Dermis blood vessel endothelial cell (primary cell): ENCODE data around the gene CD7. TPM values are rescaled to one million over a fixed set of nuclear protein-coding genes. Genes with fewer than 3 reads are reported as not detected.

Source experiments
- DNase-seq: peaks from one replicate; pipeline ENCODE4 v3.0.0; 2010
- total RNA-seq: library from RNA; depleted of rRNA; stranded (reverse); fragments of >200 nt; gene quantifications from 2 replicates; pipeline ENCODE4 v1.2.3, GENCODE V29; 2014

CD7 gene
- total RNA-seq, 1 donor from 2014 or later = not detected

- no peak for DNase-seq
Measured at GRCh38 chr17:82346342-82347300, 29.2 kb upstream of the CD7 start.

DNA sequence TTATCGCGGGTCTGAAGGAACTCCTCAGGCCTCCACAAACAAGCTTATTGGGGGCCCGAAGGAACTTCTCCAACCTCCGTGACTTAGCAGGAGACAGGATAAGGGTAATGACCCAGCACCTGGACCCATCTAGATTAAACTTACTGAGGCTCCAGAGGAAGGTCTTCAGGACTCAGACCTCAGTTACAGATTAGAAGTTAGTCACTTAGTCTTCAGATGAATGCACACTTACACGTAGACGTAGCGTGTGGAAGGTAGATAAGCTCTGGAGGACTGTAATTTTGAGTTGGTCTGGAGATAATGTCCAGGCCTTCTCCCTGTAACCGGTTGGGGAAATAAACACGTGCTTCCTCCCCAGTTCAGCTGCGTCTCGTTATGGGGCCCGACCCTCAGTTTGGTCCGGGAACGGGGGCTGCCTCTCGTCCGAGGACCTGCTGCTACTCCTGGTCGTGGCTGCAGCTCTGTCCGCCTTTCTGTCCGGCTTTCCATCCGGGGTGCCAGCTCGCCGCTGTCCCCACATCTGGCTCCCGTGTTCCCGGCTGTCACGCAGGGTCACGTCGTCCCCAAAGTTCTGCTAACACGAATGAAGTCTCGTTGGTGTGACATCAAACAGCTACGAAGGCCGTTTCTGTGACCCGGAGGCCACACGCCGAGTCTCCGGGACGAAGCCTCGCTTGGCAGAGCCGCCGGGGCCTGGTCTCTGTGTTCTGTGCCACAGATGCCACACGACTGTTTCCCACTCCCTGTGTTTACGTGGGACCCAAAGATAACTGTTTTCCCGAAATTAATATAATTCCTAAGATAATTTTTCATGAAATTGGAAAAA, 28.0 kb upstream of the CD7 start:
- no peak for DNase-seq

DNA sequence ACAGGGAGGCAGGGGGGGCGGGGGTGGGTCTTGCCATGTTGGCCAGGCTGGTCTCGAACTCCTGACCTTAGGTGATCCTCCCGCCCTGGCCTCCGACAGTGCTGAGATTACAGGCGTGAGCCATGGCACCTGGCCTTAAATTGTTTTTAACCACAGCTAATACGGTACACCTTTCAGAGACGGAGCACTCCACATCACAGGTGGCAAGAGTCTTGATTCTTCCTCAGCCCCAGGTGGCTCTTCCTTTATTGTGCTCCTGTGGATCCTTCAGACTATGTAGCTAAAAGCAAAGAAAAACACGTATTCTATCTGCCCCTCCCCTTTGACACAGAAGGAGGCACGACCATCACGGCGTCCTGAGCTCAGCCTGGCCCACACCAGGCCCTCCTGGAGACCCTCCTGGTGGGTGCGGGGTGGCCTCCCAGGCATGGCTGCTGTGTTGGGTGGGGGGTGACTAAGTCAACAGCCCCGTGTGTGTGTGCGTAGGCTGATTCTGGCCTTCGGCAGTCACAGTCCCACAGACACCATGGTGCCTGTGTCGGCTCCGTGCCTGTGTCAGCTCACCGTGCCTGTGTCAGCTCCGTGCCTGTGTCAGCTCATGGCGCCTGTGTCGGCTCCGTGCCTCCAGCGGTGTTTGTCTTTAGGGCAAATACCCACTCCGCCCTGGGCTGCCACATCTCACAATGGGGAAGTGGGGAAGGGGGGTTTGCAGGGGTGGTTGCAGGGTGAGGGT, 26.9 kb upstream of the CD7 start:
- no peak for DNase-seq

DNA sequence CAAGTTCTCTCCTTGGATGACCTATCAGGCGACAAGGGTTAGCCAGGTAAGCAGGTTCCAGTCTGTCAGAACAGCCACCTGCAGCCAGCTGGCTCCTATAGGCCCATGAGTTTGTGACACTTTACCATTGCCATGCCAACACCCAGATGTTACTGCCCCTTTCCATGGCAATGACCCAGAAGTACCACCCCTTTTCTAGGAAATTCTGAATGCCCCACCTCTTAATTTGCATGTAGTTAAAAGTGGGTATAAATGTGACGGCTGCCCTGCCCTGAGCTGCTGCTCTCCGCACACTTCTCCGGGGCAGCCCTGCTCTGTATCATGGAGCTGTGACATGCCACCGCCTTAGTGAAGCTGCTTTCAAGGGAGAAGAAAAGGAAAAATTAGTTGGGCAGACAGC, 26.2 kb upstream of the CD7 start:
- DNase-seq = no peak

- no peak for DNase-seq
Measured at GRCh38 chr17:82342361-82343079, 25.1 kb upstream of the CD7 start.

- no peak for DNase-seq
Measured at GRCh38 chr17:82339634-82340580, 22.5 kb upstream of the CD7 start.

DNA sequence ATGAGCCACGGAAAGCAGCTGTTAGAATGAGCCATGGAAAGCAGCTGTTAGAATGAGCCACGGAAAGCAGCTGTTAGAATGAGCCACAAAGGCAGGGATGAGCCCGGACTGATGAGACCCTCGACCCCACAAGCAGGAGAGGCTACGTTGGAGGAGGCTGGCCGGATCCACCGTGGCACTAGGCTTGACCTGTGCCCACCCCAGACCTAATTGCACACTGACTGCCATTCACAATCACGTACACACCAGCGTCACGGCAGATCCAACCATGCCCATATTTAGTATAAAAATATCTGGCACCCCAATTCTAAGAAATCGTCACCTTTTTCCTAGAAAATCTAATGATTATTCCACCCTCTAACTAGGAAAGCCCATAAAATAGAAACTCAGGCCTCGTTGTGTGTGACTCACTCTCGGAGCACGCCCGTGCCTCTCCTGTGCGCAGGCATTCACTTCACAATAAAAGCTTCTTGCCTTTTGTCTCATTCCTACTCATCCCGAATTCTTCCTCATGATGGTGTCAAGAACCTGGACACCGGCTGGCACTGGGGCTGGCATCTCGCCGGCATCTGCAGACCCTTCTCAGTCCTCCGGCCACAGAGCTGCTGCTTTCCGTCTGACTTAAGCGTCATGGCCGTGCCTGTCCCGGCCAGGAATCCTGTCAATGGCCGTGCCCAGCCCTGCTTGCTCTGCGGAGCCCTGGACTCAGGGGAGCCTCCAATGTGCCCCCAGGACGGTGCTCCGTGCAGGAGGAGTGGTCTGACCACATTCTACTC, 21.6 kb upstream of the CD7 start:
- DNase-seq = peak; percentile 73

- peak; percentile 33 for DNase-seq
Measured at GRCh38 chr17:82334622-82335394, 17.4 kb upstream of the CD7 start.

GRCh38 chr17:82334204-82334621, 16.8 kb upstream of the CD7 start:
- no peak for DNase-seq

DNA sequence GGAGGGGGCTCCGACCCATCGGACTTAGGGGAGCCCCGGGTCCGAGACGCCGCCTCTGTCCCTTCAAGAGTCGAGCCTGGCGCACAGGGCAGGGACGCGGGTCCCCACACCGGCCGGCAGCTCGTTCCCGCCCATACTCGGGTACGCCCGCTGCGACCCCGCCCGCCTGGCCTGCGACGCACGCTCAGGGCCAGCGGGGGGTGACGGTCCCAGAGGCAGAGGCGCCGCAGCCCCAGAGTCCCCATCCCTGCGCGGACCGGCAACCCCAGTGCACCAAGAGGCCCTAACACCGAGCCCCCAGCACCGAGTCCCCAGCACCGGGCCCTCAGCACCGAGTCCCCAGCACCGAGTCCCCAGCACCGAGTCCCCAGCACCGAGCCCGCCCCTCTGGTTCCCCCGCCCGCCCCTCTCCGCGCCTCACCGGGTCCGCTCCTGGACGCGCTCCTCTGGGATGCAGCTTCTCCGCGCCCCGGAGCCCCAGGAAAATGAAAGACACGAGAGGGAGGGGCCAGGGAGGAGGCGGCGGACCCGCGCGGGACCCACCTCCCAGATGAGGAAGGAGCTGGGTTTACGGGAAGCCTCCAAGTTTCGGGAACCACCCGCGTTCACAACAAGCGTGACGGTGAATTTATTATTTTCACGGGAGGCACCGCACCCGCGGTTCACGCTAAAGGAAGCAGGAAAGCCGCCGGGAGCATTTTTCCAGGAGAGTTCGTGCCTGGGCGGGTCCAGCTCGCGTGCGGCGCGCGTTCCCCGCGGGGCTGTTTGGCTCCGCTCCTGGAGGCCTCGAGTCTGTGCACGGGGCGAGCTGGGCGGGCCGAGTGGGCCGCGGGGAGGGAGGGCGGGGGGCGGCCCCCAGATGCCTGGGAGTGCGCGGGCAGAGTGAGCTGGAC, 16.1 kb upstream of the CD7 start, which contains the start of gene SECTM1:
Gene SECTM1 (minus strand): TSS at position 488 of the 893 bp plus-strand sequence. CDS start 6,526 bp downstream, outside the sequence.
- DNase-seq = peak; percentile 46

- DNase-seq = peak; percentile 24
Measured at GRCh38 chr17:82332669-82333278, 15.4 kb upstream of the CD7 start.

DNA sequence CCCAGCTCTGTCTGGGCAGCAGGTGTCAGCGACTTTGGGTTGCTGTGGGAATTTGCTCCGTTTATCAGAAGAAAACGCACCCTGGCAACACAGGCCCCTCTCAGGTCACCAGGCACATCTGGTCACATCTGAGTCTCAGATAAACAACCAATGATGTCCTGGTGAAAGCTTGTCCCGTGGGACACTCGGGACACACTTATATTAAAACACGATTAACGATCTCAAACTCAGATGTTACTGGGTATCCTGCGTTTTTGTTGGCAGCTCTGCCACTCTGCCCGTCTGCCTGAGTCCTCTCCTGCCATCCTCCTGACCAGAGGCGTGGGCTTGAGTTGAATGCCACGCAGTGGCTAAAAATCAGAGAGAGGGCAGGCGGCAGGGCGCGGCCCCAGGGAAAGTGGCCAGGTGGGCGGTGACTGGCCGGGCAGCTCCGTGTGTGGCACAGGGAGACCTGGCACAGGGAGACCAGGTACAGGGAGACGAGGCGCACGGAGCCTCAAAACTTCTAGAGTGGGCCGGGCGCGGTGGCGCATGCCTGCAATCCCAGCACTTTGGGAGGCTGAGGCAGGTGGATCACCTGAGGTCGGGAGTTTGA, 14.0 kb upstream of the CD7 start:
- DNase-seq = no peak

DNA sequence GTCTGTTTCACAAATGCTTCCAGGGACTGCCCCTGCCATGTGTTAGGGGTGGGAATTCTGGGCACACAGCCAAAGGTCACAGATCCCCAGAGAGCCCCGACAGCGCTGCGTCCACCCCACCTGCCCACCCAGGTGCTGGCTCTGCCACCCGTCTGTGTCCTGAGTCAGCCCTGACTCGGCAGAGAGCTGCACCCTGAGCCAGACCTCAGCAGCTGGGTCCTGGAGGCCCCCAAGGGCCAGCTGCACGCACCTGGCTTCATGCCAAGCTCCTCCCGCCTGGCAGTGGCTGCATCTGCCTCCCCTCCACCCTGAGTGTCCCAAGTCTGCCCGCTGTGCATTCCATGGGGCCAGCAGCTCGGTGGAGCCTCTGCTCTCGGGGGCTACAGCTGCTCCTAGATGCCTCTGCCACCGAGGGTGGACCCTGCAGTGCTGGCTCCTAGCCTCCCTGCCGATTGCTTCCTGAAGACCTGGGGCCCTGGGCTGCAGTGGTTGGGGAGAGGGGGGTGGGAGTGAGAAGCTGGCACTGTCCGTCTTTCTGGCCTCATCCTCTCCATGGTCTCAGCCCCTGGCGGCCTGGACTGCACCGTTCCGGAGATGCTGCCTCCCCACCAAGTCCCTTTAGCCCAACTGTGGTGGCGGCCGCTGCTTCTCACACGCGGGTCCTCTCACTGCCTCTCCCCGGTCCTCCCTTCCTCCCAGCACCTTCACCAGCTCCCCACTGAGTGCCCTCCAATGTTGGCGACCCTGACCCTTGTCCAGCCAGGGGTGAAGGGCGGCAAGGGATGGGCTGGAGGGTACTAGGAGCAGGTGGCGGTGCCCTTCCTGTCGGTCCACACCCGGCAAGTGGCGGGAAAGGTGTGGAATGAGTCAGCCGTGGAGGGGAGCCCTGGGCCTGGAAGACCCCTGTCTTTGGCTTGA, 13.2 kb upstream of the CD7 start:
- peak; percentile 46 for DNase-seq

DNA sequence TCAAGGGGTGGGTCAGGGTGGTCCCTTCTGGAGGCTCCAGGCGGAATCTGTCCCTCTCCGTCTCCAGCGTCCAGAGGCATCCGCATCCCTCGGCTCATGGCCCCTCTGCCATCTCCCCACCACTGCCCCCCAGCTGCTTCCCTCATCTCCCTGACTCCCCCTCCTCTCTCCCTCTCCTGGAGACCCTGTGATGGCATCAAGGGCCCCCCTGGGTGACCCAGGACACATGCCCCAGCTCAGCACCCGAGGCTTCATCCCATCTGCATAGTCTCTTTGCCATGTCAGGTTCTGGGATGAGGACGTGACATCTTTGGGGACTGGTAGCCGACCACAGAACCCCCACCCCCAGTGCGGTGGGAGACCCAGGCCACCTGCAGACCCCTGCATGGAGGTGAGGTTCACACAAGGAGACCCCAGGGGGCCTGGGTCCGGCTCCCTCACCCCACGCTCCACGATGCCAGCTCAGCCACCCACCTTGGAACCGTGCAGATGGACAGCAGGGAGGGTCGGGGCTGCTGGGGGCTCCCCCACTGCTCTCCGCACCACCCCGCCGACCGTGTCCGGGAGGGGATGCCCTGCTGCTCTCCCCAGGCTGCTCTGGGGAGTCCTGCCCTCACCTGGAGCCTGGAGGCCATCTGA, 12.4 kb upstream of the CD7 start:
- DNase-seq = no peak

GRCh38 chr17:82328994-82329507, 11.6 kb upstream of the CD7 start:
- no peak for DNase-seq
